ENCODE results near the gene LTN1.
"Not testable (repeated sequence)": the region's sequence is repeated elsewhere in the genome, so short reads cannot be mapped to it uniquely, and the experiment has no call there.

The LTN1 gene

GRCh38 chr21:29011236-29011635 lies 18.6 kb upstream of the LTN1 start:
- H3K36me3 ChIP-seq (ENCODE audit: insufficient read depth, low read length) = peaks cover 13% of the 10 kb centered on the region
- H3K9me3 ChIP-seq (replicated peaks; ENCODE audit: low read length); H3K4me3 ChIP-seq (ENCODE audit: low read length); H3K4me1 ChIP-seq (ENCODE audit: control insufficient read depth, insufficient read depth, low read length); H3K9ac ChIP-seq (ENCODE audit: low read depth, low read length); H3K27me3 ChIP-seq (ENCODE audit: control insufficient read depth, insufficient read depth, low read length); H3K4me2 ChIP-seq (ENCODE audit: low read length): not testable (repeated sequence)

GRCh38 chr21:29008367-29008766 lies 15.7 kb upstream of the LTN1 start:
- peaks cover 13% of the 10 kb centered on the region for H3K36me3 ChIP-seq (ENCODE audit: insufficient read depth, low read length)
- no peaks in the 10 kb centered on the region for H3K27me3 ChIP-seq (ENCODE audit: control insufficient read depth, insufficient read depth, low read length)
- no peak overlapping the region for H3K4me2 ChIP-seq (ENCODE audit: low read length)
- H3K4me1 ChIP-seq (ENCODE audit: control insufficient read depth, insufficient read depth, low read length) = no peaks in the 10 kb centered on the region
- no peak overlapping the region for H3K4me3 ChIP-seq (ENCODE audit: low read length)
- no peak overlapping the region for H3K9ac ChIP-seq (ENCODE audit: low read depth, low read length)
- no peaks in the 10 kb centered on the region for H3K9me3 ChIP-seq (replicated peaks; ENCODE audit: low read length)

- Histone ChIP-seq H3K4me3 (ENCODE audit: low read length) (no peak overlapping the region), H3K27me3 (ENCODE audit: control insufficient read depth, insufficient read depth, low read length) (no peaks in the 10 kb centered on the region), H3K4me2 (ENCODE audit: low read length) (no peak overlapping the region), H3K36me3 (ENCODE audit: insufficient read depth, low read length) (peaks cover 13% of the 10 kb centered on the region), H3K4me1 (ENCODE audit: control insufficient read depth, insufficient read depth, low read length) (no peaks in the 10 kb centered on the region), H3K9ac (ENCODE audit: low read depth, low read length) (no peak overlapping the region), H3K9me3 (replicated peaks; ENCODE audit: low read length) (no peaks in the 10 kb centered on the region)
Observed at GRCh38 chr21:29007810-29008209, 15.1 kb upstream of the LTN1 start.

- Histone ChIP-seq H3K27me3 (ENCODE audit: control insufficient read depth, insufficient read depth, low read length) (no peaks in the 10 kb centered on the region), H3K4me1 (ENCODE audit: control insufficient read depth, insufficient read depth, low read length) (no peaks in the 10 kb centered on the region), H3K9ac (ENCODE audit: low read depth, low read length) (no peak overlapping the region), H3K4me3 (ENCODE audit: low read length) (no peak overlapping the region), H3K9me3 (replicated peaks; ENCODE audit: low read length) (no peaks in the 10 kb centered on the region), H3K36me3 (ENCODE audit: insufficient read depth, low read length) (peaks cover 13% of the 10 kb centered on the region), H3K4me2 (ENCODE audit: low read length) (no peak overlapping the region)
Observed at GRCh38 chr21:29007135-29007534, 14.5 kb upstream of the LTN1 start.

- H3K36me3 ChIP-seq (ENCODE audit: insufficient read depth, low read length) = peaks cover 13% of the 10 kb centered on the region
- H3K4me1 ChIP-seq (ENCODE audit: control insufficient read depth, insufficient read depth, low read length) = no peaks in the 10 kb centered on the region
- no peak overlapping the region for H3K4me3 ChIP-seq (ENCODE audit: low read length)
- H3K4me2 ChIP-seq (ENCODE audit: low read length) = no peak overlapping the region
- H3K9me3 ChIP-seq (replicated peaks; ENCODE audit: low read length) = no peaks in the 10 kb centered on the region
- no peaks in the 10 kb centered on the region for H3K27me3 ChIP-seq (ENCODE audit: control insufficient read depth, insufficient read depth, low read length)
- no peak overlapping the region for H3K9ac ChIP-seq (ENCODE audit: low read depth, low read length)
Observed at GRCh38 chr21:29005696-29006095, 13.0 kb upstream of the LTN1 start.

GRCh38 chr21:29002442-29003144 lies 9.9 kb upstream of the LTN1 start:
- peak overlapping the region; percentile 92 for H3K9ac ChIP-seq (ENCODE audit: low read depth, low read length)
- peak overlapping the region; percentile 93 for H3K4me2 ChIP-seq (ENCODE audit: low read length)
- no peaks in the 10 kb centered on the region for H3K9me3 ChIP-seq (replicated peaks; ENCODE audit: low read length)
- peaks cover 4% of the 10 kb centered on the region for H3K36me3 ChIP-seq (ENCODE audit: insufficient read depth, low read length)
- H3K27me3 ChIP-seq (ENCODE audit: control insufficient read depth, insufficient read depth, low read length) = no peaks in the 10 kb centered on the region
- H3K4me1 ChIP-seq (ENCODE audit: control insufficient read depth, insufficient read depth, low read length) = no peaks in the 10 kb centered on the region
- H3K4me3 ChIP-seq (ENCODE audit: low read length) = peak overlapping the region; percentile 87

- peak overlapping the region; percentile 72 for H3K9ac ChIP-seq (ENCODE audit: low read depth, low read length)
- no peaks in the 10 kb centered on the region for H3K36me3 ChIP-seq (ENCODE audit: insufficient read depth, low read length)
- H3K4me1 ChIP-seq (ENCODE audit: control insufficient read depth, insufficient read depth, low read length) = peaks cover 10% of the 10 kb centered on the region
- no peaks in the 10 kb centered on the region for H3K27me3 ChIP-seq (ENCODE audit: control insufficient read depth, insufficient read depth, low read length)
- peak overlapping the region; percentile 65 for H3K4me3 ChIP-seq (ENCODE audit: low read length)
- H3K9me3 ChIP-seq (replicated peaks; ENCODE audit: low read length) = no peaks in the 10 kb centered on the region
- peak overlapping the region; percentile 82 for H3K4me2 ChIP-seq (ENCODE audit: low read length)
Observed at GRCh38 chr21:28993293-28993629, 584 bp upstream of the LTN1 start.

- Histone ChIP-seq H3K9me3 (replicated peaks; ENCODE audit: low read length) (no peaks in the 10 kb centered on the region), H3K36me3 (ENCODE audit: insufficient read depth, low read length) (no peaks in the 10 kb centered on the region), H3K27me3 (ENCODE audit: control insufficient read depth, insufficient read depth, low read length) (no peaks in the 10 kb centered on the region), H3K4me1 (ENCODE audit: control insufficient read depth, insufficient read depth, low read length) (peaks cover 12% of the 10 kb centered on the region), H3K4me3 (ENCODE audit: low read length) (peak overlapping the region; percentile 92), H3K4me2 (ENCODE audit: low read length) (peak overlapping the region; percentile 93), H3K9ac (ENCODE audit: low read depth, low read length) (peak overlapping the region; percentile 89)
Observed at GRCh38 chr21:28991861-28992525, 684 bp downstream of the LTN1 start.

GRCh38 chr21:28988146-28988545 lies 4.5 kb downstream of the LTN1 start:
- H3K4me1 ChIP-seq (ENCODE audit: control insufficient read depth, insufficient read depth, low read length); H3K4me3 ChIP-seq (ENCODE audit: low read length); H3K9ac ChIP-seq (ENCODE audit: low read depth, low read length); H3K4me2 ChIP-seq (ENCODE audit: low read length); H3K27me3 ChIP-seq (ENCODE audit: control insufficient read depth, insufficient read depth, low read length); H3K9me3 ChIP-seq (replicated peaks; ENCODE audit: low read length): not testable (repeated sequence)
- peaks cover 17% of the 10 kb centered on the region for H3K36me3 ChIP-seq (ENCODE audit: insufficient read depth, low read length)

- Histone ChIP-seq H3K4me2 (ENCODE audit: low read length) (no peak overlapping the region), H3K27me3 (ENCODE audit: control insufficient read depth, insufficient read depth, low read length) (no peaks in the 10 kb centered on the region), H3K4me3 (ENCODE audit: low read length) (no peak overlapping the region), H3K9me3 (replicated peaks; ENCODE audit: low read length) (no peaks in the 10 kb centered on the region), H3K9ac (ENCODE audit: low read depth, low read length) (no peak overlapping the region), H3K4me1 (ENCODE audit: control insufficient read depth, insufficient read depth, low read length) (peaks cover 5% of the 10 kb centered on the region), H3K36me3 (ENCODE audit: insufficient read depth, low read length) (peaks cover 25% of the 10 kb centered on the region)
Observed at GRCh38 chr21:28986677-28987076, 6.0 kb downstream of the LTN1 start.

- H3K36me3 ChIP-seq (ENCODE audit: insufficient read depth, low read length) = peaks cover 55% of the 10 kb centered on the region
- no peak overlapping the region for H3K4me2 ChIP-seq (ENCODE audit: low read length)
- H3K4me1 ChIP-seq (ENCODE audit: control insufficient read depth, insufficient read depth, low read length) = no peaks in the 10 kb centered on the region
- no peak overlapping the region for H3K9ac ChIP-seq (ENCODE audit: low read depth, low read length)
- no peaks in the 10 kb centered on the region for H3K9me3 ChIP-seq (replicated peaks; ENCODE audit: low read length)
- no peak overlapping the region for H3K4me3 ChIP-seq (ENCODE audit: low read length)
- no peaks in the 10 kb centered on the region for H3K27me3 ChIP-seq (ENCODE audit: control insufficient read depth, insufficient read depth, low read length)
Observed at GRCh38 chr21:28982637-28983036, 10.0 kb downstream of the LTN1 start.

GRCh38 chr21:28979092-28979491 lies 13.6 kb downstream of the LTN1 start:
- Histone ChIP-seq H3K9me3 (replicated peaks; ENCODE audit: low read length) (no peaks in the 10 kb centered on the region), H3K4me3 (ENCODE audit: low read length) (no peak overlapping the region), H3K27me3 (ENCODE audit: control insufficient read depth, insufficient read depth, low read length) (no peaks in the 10 kb centered on the region), H3K36me3 (ENCODE audit: insufficient read depth, low read length) (peaks cover 55% of the 10 kb centered on the region), H3K9ac (ENCODE audit: low read depth, low read length) (no peak overlapping the region), H3K4me2 (ENCODE audit: low read length) (no peak overlapping the region), H3K4me1 (ENCODE audit: control insufficient read depth, insufficient read depth, low read length) (no peaks in the 10 kb centered on the region)

Data from skeletal muscle satellite cell (primary cell).